ENCODE results near the gene SCN5A. TPM values are rescaled to one million over a fixed set of nuclear protein-coding genes. Genes with fewer than 3 reads are reported as not detected.

SCN5A gene
- polyA plus RNA-seq, 1 experiment = 0.63 TPM

- ChIA-PET POLR2A (no interaction called here), CTCF (interaction anchor here (1.5 to 8.9 kb wide), 3 partner anchors 11 to 488 kb away, joined by 5 to 100 read pairs (median 23); partner anchors contain the start of gene EXOG)
- no peak for TF ChIP-seq CTCF (IDR thresholded peaks at IDR 0.05; ENCODE audit: low read depth, low read length)
- H3K9me3 ChIP-seq (ENCODE audit: control insufficient read depth, insufficient read depth, low read length) = no peaks in the 10 kb centered on the region
- no peak overlapping the region for H3K4me3 ChIP-seq (ENCODE audit: low read depth, low read length)
- H3K27me3 ChIP-seq (ENCODE audit: control insufficient read depth, insufficient read depth, low read length) = no peaks in the 10 kb centered on the region
- DNase-seq (ENCODE audit: low read depth, low spot score) = no peak
- no peak overlapping the region for H3K27ac ChIP-seq (ENCODE audit: low read depth, low read length)
These were observed 137.9 kb downstream of the SCN5A start for GRCh38 chr3:38511546-38511945.

- H3K27ac ChIP-seq (ENCODE audit: low read depth, low read length) = no peak overlapping the region
- no peaks in the 10 kb centered on the region for H3K27me3 ChIP-seq (ENCODE audit: control insufficient read depth, insufficient read depth, low read length)
- H3K9me3 ChIP-seq (ENCODE audit: control insufficient read depth, insufficient read depth, low read length) = no peaks in the 10 kb centered on the region
- no peak overlapping the region for H3K4me3 ChIP-seq (ENCODE audit: low read depth, low read length)
- ChIA-PET CTCF (interaction anchor here (1.0 to 8.9 kb wide), 5 partner anchors 12 to 489 kb away, joined by 4 to 100 read pairs (median 8); partner anchors contain the start of gene EXOG), POLR2A (no interaction called here)
- no peak for TF ChIP-seq CTCF (IDR thresholded peaks at IDR 0.05; ENCODE audit: low read depth, low read length)
- no peak for DNase-seq (ENCODE audit: low read depth, low spot score)
These were observed 138.9 kb downstream of the SCN5A start for GRCh38 chr3:38510631-38511030.

- ChIA-PET CTCF (interaction anchor here (1.9 to 8.9 kb wide), 3 partner anchors 13 to 141 kb away, joined by 8 to 100 read pairs (median 23); partner anchors contain the start of gene EXOG), POLR2A (interaction anchor here (0.7 kb wide), 1 partner anchor 14 kb away, joined by 5 read pairs; the partner anchor contains the start of gene EXOG)
- no peak for DNase-seq (ENCODE audit: low read depth, low spot score)
- no peaks in the 10 kb centered on the region for H3K9me3 ChIP-seq (ENCODE audit: control insufficient read depth, insufficient read depth, low read length)
- H3K27me3 ChIP-seq (ENCODE audit: control insufficient read depth, insufficient read depth, low read length) = no peaks in the 10 kb centered on the region
- no peak for TF ChIP-seq CTCF (IDR thresholded peaks at IDR 0.05; ENCODE audit: low read depth, low read length)
- H3K27ac ChIP-seq (ENCODE audit: low read depth, low read length) = no peak overlapping the region
- H3K4me3 ChIP-seq (ENCODE audit: low read depth, low read length) = no peak overlapping the region
These were observed 139.8 kb downstream of the SCN5A start for GRCh38 chr3:38509732-38510131.

GRCh38 chr3:38507120-38507519 lies 142.4 kb downstream of the SCN5A start:
- H3K4me3 ChIP-seq (ENCODE audit: low read depth, low read length) = no peak overlapping the region
- H3K27ac ChIP-seq (ENCODE audit: low read depth, low read length) = no peak overlapping the region
- no peaks in the 10 kb centered on the region for H3K27me3 ChIP-seq (ENCODE audit: control insufficient read depth, insufficient read depth, low read length)
- no peak for DNase-seq (ENCODE audit: low read depth, low spot score)
- CTCF ChIA-PET = interaction anchor here (1.1 to 8.9 kb wide), 2 partner anchors 15 to 161 kb away, joined by 4 to 100 read pairs; partner anchors contain the start of gene XYLB
- H3K9me3 ChIP-seq (ENCODE audit: control insufficient read depth, insufficient read depth, low read length) = no peaks in the 10 kb centered on the region
- no peak for TF ChIP-seq CTCF (IDR thresholded peaks at IDR 0.05; ENCODE audit: low read depth, low read length)
- POLR2A ChIA-PET = no interaction called here

GRCh38 chr3:38500688-38501417 lies 148.6 kb downstream of the SCN5A start:
- no peak for DNase-seq (ENCODE audit: low read depth, low spot score)
- Histone ChIP-seq H3K4me3 (ENCODE audit: low read depth, low read length) (no peak overlapping the region), H3K27ac (ENCODE audit: low read depth, low read length) (no peak overlapping the region), H3K27me3 (ENCODE audit: control insufficient read depth, insufficient read depth, low read length) (no peaks in the 10 kb centered on the region), H3K9me3 (ENCODE audit: control insufficient read depth, insufficient read depth, low read length) (peaks cover 2% of the 10 kb centered on the region; the same call in 1 of the 2 replicates)
- no peak for TF ChIP-seq CTCF (IDR thresholded peaks at IDR 0.05; ENCODE audit: low read depth, low read length)
- ChIA-PET CTCF (interaction anchor here (0.9 to 7.0 kb wide), 3 partner anchors 20 to 150 kb away, joined by 4 to 51 read pairs (median 6); no protein-coding TSS in a partner anchor), POLR2A (no interaction called here)

Measured in AG04450 (cell line).